DMS 273 treated with DMSO at 0.1 percent for 48 hours (cell line): ENCODE measurements around the gene GALNT16.
"Not testable (repeated sequence)": the region's sequence is repeated elsewhere in the genome, so short reads cannot be mapped to it uniquely, and the experiment has no call there.

Experiments used
- DNase-seq: peaks from one replicate; lab custom pipeline; 2025; lab: John Stamatoyannopoulos, UW

Gene GALNT16

DNA sequence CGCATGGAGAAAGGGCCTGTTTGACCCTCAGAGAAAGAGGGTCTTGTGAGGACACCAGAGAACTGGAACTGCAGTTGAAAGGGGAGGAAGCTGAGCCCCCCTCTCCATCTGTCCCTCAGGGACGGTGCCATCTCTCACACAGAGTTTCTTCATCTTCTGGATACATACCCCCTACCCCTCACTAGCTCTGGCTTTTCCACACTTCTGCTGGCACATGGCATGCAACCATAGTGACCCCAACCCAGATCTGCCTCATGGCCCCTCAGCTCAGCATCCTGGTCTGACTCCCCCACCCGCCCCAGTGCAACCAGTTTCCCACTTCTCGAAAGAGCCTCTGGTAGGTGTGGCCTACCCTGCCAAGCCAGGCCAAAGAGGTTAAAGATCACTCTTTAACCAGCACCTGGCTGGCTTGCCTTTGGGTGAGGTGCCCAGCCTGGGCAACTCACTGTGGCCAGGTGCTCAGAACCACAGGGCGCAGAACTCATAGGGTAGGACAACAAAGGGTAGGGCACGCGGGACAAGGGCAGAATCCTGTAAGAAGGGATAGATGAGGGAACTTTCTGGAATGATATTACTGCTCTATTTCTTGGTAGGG lies 25.8 kb downstream of the GALNT16 start:
- DNase-seq: no peak

GRCh38 chr14:69287098-69288010 lies 27.4 kb downstream of the GALNT16 start:
- no peak for DNase-seq

DNA sequence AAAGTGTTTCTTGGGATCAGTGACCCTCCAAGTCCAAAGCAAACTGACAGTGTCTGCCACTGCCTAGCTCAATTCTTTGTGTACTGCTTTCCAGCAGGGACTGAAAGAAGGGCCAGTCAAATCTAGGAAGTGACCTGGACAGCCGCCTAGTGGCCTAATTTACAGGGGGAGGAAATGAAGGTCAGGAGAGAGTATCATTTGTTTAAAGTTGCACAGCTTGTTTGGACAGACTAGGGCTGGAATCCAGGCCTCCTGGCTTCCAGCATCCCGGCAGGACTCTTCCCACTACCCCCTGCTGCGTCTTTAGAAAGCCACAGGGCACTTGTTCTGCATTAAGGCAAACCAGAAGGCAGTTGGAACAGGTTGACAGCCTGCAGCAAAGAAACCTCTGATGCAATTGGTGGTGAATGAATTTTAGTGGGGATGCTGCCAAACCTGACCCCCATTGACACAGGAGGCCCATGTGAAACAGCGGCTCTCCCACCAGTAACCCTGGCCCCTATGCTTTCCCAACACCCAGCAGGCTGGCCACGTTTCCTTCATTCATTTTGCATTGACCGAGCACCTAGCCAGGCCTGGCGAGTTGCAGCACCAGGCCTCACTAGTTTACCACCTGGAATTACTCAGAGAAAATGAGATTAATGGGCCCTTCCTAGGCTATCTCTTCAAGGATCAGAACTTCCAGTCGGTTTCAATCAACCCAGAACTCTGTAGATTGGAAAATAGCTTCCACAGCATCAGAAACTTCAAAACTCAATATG lies 28.2 kb downstream of the GALNT16 start:
- no peak for DNase-seq

GRCh38 chr14:69288956-69289705 lies 29.2 kb downstream of the GALNT16 start:
- DNase-seq: no peak

- no peak for DNase-seq
Observed at GRCh38 chr14:69289811-69290520, 30.0 kb downstream of the GALNT16 start.

DNA sequence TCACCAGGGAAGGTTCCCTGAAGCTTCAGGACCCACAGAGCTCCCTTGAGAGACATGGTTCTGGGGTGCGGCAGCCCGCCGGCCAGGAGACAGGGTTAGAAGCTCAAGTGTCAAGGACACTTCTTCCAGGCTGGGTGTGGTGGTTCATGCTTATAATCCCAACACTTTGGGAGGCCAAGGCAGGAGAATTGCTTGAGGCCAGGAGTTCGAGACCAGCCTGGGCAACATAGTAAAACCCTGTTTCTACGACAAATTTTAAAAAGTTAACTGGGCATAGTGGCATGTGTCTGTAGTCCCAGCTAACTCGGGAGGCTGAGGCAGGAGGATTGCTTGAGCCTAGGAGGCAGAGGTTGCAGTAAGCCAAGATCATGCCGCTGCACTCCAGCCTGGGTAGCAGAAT lies 30.9 kb downstream of the GALNT16 start:
- not testable (repeated sequence) for DNase-seq

DNA sequence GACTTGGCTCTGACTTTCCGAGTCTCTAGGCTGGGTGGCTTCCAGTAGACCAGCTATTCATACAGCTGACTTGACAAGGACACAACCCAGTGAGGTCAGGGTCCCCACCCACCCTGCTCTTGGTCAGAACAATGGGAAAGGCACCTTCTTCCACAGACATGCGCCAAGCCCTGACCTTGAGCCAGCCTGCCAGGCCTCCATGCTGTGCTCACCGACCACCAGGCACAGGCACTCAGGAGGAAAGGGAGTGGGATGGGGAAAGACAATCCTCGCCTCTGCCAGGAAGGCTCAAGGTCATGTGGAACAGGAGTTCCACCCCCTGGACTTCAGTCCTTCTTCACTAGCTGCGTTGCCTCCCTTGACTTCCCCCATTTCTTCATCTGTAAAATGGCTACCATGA lies 31.4 kb downstream of the GALNT16 start:
- no peak for DNase-seq

- no peak for DNase-seq
Observed at GRCh38 chr14:69291891-69292561, 32.1 kb downstream of the GALNT16 start.

DNA sequence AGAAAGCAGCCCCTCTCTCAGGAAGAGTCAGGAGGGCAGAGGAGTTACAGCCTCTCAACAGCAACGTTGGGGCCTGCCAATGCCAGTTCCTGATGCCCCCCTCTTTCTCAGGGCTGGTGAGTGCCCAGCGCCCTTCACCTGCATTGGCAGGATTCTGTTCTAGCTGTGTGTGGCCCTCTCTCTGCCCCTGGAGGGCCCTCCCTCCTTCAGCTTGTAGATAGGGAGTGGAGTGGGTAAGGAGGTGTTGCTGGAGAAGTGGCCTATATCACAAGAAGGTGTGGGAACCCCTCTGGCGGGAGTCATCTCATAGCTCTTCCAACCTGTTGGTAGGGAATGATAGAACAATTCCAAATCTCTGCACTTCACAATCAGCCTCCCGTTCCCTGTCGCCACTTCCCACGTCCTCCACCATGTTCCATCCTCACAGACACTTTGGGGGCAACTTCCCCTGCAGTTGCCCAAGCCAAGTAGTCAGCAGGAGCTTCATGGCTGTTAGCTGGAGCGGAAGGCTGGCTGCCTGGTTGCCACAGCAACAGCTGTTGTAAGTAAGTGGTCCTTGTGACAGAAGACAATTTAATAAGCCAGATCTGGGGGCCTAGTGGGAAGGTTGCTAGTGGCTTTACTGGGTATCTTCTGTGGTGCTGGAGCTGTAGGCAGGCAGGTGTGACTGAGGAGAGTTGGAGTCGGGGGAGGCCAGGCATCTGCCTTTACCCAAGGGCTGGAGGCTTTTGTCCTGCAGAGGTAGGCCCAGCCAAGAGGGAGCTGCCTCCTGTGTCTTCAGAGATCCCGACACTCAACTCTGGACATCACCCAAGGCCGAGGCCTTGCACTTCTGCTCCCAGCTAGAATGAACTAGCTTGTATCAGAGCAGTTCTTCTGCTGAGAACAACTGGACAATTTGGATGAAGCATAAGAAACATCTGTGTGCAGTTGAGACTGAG lies 38.4 kb downstream of the GALNT16 start:
- no peak for DNase-seq

DNA sequence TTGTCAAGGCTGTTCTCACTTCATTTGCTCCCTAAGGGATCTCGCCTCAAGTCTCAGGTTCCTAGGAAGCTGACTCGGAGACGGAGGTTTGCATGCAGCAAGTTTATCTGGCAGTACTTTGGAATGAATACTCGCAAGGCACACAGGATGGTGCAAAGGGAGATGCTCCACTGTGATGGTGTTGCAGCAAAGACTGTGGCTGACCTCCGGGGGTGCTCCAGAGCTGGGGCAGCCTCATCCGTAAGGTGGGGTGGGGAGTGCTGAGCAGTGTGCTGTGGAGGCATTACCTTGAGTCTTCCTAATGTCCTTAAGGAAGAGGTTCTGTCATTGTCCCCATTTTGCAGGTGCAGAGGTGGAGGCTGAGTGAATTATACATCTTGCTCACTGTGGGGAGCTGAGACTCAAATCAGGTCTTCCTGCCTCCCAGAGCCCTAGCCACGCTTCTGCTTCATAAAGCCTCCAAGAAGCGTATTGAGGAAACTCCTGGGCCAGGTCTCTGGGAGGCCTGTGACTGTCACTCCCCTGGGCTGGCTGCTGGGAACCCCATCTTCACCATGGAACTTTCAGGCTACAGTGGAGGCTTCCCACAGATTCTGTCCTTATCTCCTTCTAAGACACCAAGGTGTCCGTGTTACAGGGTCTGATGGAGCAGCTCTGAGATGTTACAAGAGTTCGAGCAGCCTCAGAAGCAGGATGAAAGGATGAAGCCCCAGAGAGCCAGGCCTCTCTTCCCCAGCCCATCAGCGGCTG lies 39.5 kb downstream of the GALNT16 start:
- no peak for DNase-seq

GRCh38 chr14:69300601-69301221 lies 40.8 kb downstream of the GALNT16 start:
- no peak for DNase-seq

- no peak for DNase-seq
Observed at GRCh38 chr14:69303086-69303485, 43.1 kb downstream of the GALNT16 start.

DNA sequence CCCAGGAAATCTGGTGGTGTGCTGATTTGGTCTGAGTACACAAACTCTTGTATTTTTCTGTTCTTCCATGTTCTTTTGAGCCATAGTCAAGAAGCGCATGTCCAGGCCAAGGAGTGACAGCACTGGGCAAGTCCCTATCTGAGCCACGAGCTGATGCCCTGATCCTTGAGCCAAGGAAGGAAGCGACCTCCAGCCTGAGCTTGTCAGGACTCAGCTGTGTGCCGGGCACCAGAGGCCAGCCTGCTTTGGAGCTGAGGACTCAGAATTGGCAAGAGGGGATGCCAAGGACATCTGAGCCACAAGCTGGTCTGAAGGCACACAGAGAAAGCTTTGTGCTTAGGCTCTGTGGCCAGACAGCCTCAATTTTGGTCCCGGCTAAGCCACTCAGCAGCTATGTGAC lies 52.6 kb downstream of the GALNT16 start:
- DNase-seq: no peak

GRCh38 chr14:69313176-69313575 lies 53.2 kb downstream of the GALNT16 start:
- no peak for DNase-seq

DNA sequence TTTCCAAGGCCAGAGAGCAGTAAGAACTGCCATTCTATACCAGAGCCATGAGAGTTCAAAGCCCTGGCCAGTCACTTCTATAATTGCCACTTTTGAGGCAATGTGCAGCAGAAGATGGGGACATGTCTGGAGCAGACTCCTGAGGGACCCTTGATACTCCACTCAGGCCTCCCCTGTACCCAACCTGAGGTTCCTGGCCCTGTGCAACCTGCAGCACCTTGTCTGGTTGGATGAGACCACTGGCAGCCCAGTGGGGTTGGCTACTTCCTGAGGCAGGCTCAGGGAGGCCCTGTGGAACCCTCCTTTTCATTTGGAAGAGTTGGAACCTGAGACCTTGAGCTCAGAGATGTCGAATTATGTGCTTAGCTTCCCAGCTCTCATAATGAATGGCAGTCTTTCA lies 54.4 kb downstream of the GALNT16 start:
- no peak for DNase-seq

DNA sequence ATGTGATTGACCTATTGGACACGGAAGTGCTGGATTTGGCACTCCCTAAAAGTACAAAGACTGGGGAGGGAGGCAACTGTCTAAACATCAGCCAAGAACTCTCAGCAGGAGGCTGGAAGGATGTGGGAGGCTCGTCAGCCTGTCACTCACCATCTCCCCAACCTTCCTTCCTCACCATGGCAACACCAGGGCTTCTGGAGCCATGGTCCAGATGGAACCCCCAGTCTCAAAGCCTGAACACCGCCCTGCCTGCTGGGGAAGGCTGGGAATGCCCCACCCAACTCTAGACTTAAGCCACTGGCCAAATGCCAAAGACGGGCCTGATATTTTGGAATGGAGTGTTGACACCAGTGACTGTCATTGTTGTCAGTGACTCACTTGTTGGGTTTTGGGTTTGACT lies 55.3 kb downstream of the GALNT16 start:
- DNase-seq: no peak

DNA sequence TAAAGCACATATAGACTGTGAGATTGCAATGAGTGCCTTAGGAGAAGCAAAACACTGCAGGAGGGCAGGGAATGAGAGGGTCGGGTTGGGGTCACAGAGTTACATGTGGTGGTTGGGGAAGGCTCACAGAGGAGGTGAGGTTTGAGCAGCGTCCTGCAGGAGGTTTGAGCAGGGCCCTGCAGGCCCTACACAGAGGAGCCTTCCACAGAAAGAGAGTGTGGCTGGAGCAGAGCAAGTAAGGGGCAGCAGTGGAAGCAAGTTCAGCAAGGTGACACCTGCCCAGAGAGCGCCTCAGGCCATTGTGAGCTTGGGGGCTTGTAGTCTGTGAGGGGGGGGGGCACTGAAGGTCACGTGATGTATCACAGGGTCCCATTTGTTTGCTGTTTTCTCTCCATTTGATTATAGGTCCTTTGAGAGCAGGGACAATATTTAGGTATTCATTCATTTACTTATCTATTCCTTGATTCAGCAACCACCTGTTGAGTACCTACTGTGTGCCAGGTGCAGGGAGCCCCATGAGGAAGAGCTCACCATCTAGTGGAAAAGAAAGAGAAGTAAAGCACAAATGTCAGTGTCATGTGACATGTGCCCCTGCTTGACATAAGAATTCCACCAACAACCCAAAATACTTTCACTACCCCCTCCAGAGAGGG lies 56.6 kb downstream of the GALNT16 start:
- DNase-seq: no peak
